ENCODE results near the gene DRC3. TPM values are rescaled to one million over a fixed set of nuclear protein-coding genes. Genes with fewer than 3 reads are reported as not detected.
A peak's percentile ranks its signal among the peaks of the same experiment; 100 is the strongest.

The DRC3 gene
- total and polyA plus RNA-seq, 10 of the 15 experiments (the other 5 are each of a cell fraction or from before 2014, with no cell fraction given) = 0.18 to 2.3 (median 0.60) TPM; not detected in 3

GRCh38 chr17:17978481-17979424, 6.1 kb downstream of the DRC3 start:
- Histone ChIP-seq H3K27me3 (replicated peaks in 1 of 2; ENCODE audit: control insufficient read depth in 2 of 2, insufficient read depth in 2 of 2, low read length in 1 of 2) (no peaks in the 10 kb centered on the region), H3K9ac (ENCODE audit: control insufficient read depth, insufficient read depth, low read length) (no peak overlapping the region), H4K20me1 (ENCODE audit: control insufficient read depth, insufficient read depth) (no peaks in the 10 kb centered on the region), H3K4me1 (ENCODE audit: control insufficient read depth, insufficient read depth, low read length) (no peaks in the 10 kb centered on the region), H3K36me3 (ENCODE audit: control insufficient read depth in 2 of 2, insufficient read depth in 2 of 2, low read length in 1 of 2) (no peaks in the 10 kb centered on the region), H2AFZ (ENCODE audit: control insufficient read depth, low read depth, low read length) (no peak overlapping the region), H3K79me2 (ENCODE audit: control insufficient read depth, insufficient read depth, low read length) (no peaks in the 10 kb centered on the region), H3K9me3 (replicated peaks; ENCODE audit: control insufficient read depth, insufficient read depth, low read length) (no peaks in the 10 kb centered on the region), H3K4me2 (ENCODE audit: control insufficient read depth, insufficient read depth) (no peak overlapping the region), H3K27ac (ENCODE audit: control insufficient read depth, insufficient read depth) (no peak overlapping the region), H3K4me3 (no peak overlapping the region)
- WGBS (ENCODE audit: insufficient coverage, insufficient replicate concordance, low lambda C conversion rate, missing lambda C conversion rate) = 23% methylated on average over 14 of the region's 14 CpGs
- intact Hi-C loops (cut with micrococcal nuclease; ENCODE audit: unreplicated experiment) (no loop called here), in situ Hi-C loops (cut with MboI) (no loop called here)
- FAIRE-seq (no peak), ATAC-seq (peak; percentile 24; the same call in 1 of the 3 replicates), DNase-seq (ENCODE audit: low read depth, low spot score) (no peak)
- ChIA-PET POLR2A (no interaction called here), SMC1A (ENCODE audit: uncharacterized antibody, unreplicated experiment) (no interaction called here), CTCF (no interaction called here), RAD21 (ENCODE audit: unreplicated experiment) (no interaction called here)
- BruUV-seq (replicated peaks) = no TSS peak
- no peak for TF ChIP-seq NFYA (IDR thresholded peaks at IDR 0.05; ENCODE audit: borderline replicate concordance, low read depth, low read length)
- no peak for TF ChIP-seq MEF2B (IDR thresholded peaks at IDR 0.05; ENCODE audit: partially characterized antibody, poor library complexity, severe bottlenecking)
- TF ChIP-seq NFIC (IDR thresholded peaks at IDR 0.05; ENCODE audit: low read depth, low read length) = no peak
- no peak for TF ChIP-seq ZSCAN29 (IDR thresholded peaks at IDR 0.05)
- no peak for TF ChIP-seq CUX1 (IDR thresholded peaks at IDR 0.05; ENCODE audit: insufficient replicate concordance, low read depth, low read length)
- no peak for TF ChIP-seq TAF1 (IDR thresholded peaks at IDR 0.05; ENCODE audit: borderline replicate concordance, low read depth, low read length)
- no peak for TF ChIP-seq HDAC6 (IDR thresholded peaks at IDR 0.05; ENCODE audit: unreplicated experiment)
